COLO668 (cell line): Measurements from ENCODE around the gene MNX1.

ENCODE experiments used
- DNase-seq: peaks from one replicate; lab custom pipeline; 2025; ENCODE audit not compliant: unreplicated experiment; lab: John Stamatoyannopoulos, UW

MNX1 gene

DNA sequence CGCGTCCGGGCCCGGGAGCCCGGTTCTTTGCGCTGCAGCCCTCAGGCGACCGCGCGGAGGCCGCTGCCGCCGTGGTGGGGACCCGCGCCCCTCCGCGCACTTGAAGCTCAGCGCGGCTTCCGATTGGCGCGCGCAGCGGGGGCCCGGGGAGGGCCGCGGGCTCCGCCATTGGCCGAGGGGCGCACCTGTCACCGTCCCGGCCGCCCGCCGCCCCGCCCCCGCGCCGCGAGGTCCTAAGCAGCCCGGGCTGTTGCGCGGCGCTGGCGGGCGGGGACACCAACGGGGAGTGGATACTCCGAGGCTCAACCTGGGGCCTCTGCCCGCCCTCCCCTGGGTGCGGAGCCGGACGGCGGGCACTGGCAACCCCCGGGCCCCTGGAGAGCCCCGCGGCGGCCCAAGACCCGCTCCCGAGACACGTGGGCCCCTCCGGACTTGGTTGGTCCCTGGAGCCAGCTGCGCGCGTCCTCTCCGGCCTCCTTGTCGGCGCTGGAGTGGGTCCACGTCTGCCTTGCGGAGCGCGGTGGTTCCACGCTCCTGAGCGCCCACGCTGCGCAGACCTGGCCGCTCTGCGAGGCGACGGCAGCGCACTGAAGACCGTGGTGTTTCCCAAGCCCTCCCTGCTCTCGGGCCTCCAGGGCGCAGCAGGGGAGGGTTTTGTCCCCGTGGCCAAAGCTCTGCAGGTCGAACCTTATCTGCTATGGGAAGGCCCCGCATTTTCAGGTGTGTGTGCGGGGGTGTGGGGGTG, at the start of gene MNX1:
TSS of gene MNX1 (minus strand) at position 76 of the 745 bp plus-strand sequence. CDS start 313 bp downstream, outside the sequence.
- peak; percentile 97 for DNase-seq

DNA sequence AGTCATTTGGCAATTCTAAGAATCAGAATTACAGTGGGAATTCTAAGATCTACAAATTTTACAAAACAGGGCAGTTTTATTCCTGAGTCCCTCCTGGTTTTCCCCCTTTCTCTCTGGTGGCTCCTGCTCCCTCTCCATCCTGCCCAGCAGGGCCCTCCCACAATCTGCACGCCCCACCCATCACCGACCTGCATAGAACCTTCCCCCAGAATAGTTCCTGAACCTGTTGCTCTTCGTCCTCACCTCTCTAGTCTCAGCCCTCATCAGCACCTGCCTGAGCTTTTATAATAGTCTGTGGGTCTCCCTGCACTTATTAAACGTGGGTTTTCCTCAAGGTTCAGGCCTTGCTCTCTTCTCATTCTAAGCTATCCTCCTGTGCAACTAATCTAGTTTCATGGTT, 49.1 kb upstream of the MNX1 start:
- DNase-seq: no peak

DNA sequence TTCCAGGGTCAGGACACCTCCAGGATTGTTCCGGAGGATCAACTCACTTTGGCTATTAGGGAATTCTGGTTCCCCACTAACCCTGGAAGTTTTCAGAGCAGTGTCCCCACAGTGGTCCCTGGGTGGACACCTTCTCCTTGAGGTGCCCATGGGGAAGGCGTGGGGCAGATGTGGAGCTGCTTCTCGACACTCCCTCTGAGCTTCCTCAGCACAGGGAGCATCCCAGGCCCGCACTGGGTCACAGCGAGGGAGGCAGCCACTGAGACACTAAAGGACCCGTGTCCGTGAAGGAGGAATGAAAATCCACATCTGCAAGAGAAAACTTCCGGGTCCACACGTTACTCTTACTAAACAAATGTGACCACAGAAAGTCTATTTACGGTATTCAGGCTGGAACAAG, 48.2 kb upstream of the MNX1 start:
- no peak for DNase-seq

DNA sequence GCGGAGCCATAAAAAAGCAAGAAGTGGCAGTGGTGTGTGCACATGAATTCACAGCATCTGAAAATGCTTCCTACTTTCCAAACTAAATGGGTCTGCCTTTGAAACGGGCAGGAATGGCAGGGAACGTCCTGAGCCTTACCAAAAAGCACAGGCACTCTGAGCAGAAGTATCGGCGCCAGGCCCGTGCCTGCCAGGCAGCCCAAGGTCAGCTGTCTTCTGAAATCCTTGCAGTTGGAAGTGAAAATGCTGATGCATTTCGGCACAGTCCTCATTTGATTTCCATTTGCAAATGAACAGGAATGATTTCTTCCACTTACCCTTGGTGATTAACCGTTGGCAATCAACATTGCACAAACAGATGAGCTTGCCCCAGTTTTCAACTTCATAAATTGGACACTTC, 47.6 kb upstream of the MNX1 start:
- no peak for DNase-seq

DNA sequence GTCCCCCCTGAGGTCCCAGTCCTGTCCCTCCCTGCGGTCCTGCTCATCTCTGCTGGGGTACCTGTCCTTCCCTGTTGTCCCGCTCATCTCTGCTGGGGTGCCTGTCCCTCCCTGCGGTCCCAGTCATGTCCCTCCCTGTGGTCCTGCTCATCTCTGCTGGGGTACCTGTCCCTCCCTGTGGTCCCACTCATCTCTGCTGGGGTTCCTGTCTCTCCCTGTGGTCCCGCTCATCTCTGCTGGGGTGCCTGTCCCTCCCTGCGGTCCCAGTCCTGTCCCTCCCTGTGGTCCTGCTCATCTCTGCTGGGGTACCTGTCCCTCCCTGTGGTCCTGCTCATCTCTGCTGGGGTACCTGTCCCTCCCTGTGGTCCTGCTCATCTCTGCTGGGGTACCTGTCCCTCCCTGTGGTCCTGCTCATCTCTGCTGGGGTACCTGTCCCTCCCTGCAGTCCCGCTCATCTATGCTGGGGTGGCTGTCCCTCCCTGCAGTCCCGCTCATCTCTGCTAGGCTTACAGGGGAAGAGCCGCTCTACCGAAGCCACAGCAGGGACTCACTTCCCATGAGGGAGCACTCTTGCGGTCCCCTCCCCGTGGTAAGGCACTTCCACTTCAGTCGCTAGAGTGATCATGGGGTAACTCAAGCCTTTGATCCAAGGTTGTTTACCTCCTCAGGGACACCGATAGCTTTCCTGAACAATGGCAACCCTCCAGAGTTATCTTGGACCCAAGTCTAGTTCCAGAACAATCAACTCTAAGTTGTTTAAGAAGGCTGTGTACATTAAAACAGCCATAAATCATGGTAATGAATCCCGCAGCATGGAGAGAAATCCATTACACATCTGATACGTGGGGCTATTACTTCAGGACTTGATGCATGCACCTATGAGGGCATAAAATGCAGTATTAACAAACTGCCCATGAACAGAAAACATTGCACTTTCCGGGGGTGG, 46.8 kb upstream of the MNX1 start:
- DNase-seq: no peak

DNA sequence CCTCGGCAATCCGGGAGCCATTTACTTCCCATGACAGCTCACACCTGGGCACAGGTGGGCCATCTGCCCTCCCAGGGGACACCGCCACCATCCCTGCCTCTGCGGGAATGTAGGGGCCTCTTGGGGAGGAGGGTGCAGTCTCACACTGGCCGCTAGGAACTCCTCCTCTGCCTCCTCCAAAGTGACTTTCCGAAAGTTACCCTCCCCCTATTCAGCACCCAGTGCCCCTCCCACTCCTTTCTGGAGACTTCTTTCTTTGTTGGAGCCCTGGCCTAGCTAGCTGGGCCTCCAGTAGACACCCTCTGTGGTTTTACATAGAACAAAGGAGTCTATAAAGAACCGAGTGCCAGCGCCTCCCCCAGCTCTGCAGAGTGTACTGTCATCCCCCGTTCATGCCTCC, 45.8 kb upstream of the MNX1 start:
- DNase-seq: no peak

DNA sequence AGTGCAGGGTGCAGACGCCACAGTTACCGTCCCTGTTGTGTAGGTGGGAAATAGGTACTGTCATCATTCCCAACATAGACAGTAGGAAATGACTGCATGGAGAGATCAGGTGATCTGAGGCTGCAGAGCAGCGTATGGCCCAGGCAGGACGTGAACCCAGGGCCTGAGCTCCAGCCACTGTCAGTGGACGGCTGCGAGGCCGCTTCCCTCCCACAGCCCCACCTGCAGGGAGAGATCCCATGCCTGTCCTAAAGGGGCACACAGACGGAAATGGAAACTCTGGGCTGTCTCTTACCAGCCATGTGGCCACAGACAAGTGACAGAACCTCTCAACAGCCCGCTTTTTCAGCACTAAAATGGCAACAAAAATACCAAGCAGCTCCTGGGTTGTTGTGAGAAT, 44.5 kb upstream of the MNX1 start:
- DNase-seq: no peak

DNA sequence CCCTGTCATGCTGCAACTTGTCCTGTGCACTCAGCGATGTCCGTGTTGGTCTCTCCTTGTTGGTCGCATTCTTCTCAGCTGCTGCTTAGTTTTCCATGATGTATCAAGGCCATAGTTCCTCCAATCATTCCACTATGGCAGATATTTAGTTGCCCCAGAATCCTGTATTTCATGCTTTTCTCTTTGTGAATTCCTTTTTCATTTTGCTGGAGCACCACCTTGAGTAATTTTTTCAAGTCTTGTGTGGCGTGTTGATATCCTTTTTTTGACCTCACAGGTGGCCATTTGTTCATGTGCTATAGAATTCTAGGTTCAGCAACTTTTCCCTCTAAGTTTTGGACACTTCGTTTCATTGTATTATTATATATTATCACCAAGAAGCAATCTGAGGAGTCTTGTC, 42.7 kb upstream of the MNX1 start:
- DNase-seq: no peak

DNA sequence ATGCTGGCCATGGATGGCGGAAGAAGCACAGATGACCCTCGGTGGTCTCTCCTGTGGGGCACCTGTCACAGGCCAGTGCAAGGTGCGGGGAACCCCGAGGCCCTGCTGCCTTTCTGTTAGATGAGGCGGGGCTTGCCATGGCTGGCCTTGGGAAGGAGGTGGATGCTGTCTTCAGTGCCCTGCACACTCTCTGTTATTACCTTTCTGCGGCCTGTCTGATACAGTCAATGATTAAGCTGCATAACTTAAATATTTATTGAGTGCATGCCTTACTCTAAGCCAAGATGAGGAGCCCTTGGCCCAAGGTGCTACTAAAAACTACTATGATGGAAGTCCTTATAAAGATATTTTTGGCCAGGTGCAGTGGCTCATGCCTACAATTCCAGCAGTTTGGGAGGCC, 36.7 kb upstream of the MNX1 start:
- DNase-seq: no peak

DNA sequence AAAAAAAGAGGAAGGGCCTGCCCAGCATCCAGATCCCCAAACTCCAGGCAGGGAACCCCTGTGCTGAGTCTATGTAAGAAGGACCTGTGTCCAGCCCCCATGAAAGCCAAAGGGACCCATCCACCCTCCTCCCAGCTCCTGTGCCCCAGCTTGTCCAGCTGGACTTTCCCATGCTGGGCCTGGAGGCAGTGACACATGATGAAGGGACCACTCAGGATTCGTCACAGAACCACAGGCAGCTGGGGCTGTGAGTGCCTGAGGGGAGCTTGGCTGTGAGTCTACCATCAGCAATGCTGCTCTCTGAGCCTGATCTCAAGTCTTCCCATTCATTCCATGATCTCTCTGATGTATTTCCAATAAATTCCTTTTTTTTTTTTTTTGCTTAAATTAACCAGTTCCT, 36.2 kb upstream of the MNX1 start:
- no peak for DNase-seq

DNA sequence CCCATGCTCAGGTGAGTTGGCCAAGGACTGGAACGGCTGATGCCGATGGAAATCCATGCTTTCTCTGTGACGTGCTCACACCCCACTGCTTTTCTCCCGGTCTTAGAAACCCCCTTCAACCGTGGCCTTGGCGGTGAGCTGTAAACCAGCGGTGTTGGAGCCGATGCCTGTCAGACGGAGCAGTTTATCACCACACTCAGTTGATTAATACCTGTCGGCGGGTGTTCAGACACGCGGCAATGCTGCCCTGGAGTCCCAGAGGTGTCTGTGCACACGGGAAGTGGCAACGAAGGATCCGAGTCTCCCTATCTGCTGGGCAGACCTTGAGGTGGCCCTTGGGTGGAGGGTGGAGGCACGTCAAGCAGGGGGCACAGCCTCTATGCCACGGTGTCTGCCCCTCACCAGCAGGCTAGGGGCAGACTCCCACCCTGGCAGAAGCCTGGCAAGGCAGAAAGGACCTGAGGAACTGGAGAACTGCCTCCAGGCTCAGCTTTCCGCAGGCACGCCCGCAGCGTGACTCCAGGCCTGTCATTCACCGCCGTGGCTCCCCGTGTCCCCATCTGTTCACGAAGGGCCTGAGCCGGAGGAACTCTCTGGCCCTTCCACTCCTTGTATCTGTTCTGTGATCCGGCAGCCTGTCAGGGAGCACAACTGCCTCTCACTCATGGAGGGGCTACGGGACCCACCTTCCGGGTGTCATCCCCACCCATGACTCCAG, 34.6 kb upstream of the MNX1 start:
- DNase-seq: no peak

DNA sequence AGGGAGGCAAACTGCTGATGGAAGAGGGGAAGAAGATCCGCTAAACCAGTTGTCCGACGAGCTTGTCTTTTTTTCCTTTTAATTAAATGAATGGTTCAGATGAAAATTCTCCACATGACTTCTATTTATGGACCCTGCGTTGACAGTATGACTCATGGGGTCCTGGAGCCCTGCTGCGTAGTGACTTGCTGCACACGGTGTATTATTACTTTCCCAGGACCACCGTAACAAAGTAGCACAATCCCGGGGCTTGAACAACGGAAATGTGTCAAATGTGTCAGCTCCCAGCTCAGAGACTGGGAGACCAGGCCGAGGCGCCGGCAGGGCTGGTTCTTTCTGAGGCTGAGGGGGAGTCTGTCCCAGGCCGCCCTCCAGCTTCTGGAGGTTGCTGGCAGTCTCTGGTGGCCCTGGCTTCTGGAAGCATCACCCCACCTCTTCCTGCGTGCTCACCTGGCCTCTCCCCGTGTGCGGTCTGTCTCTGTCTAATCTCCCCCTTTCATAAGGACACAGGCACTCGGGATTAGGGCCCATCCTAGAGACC, 33.8 kb upstream of the MNX1 start:
- DNase-seq: no peak

DNA sequence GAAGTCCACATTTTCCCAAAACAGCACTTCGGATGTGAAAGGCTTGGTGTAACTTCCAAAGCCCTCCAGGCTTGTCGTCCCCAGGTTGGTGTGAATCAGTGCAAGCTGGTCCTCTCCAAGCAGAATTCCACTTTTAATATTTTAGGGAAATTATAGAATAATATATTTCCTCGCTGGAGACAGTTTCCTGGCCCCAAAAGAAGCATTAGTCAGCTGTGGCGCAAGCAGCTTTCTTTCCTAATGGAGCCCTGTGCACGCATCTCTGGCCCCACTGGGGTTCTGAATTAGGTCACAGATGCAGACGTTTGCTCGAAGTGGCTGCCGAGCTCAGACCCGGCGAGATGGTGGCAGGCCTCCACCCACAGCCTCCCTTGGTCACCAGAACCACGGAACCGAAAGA, 33.3 kb upstream of the MNX1 start:
- DNase-seq: no peak

DNA sequence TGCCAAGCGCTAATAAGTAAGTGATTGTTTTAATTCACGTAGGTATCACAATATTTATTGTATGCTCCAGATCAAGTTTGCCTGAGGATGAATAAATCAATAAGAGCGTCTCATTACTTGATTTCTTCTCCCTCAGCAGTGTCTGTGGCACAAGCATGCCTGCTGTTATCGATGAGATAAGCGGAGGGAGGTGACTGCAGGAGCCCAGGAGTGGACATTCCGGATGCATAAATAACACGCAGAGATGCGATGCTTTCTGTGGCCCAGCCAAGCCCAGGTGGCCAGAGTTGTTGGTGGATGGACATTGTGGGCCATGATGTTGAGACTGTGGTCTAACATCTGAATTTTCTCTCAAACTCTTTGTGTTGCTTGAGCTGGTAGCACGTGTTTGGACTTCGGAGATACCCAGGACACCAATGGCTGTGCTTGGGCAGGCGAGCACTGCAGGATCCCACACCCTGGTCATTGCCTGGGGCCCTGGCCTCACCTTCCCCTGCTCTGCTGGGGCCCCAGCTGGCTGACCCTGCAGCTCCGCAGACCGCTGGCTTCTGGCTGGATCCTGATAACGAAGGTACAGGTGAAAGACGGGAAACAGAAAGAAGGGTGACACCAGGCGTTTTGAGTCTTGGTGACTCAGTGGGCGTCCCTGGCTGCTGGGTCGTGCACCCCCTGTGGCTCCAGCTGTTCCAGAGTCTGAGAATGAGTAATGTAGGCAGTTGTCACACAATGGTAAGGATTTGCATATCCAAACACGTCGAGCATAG, 31.2 kb upstream of the MNX1 start:
- DNase-seq: no peak

DNA sequence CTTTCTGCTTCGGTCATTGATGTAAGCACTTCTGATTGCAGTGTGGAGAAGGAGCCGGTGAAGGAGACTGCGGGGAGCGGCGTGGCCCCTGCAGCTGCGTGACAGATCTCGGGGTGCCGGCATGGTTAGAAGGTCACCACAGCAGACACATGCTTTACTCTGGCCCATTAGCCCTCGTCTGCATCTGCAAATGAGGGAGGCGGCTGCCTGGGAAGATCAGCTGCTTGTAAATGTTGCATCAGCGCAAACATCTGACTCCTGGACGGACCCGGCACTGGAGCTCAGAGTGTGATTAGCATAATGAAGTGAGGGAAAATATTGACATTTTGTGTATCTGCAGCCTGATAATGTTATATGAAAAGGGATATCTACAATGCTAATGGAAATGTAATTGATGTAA, 30.5 kb upstream of the MNX1 start:
- peak; percentile 11 for DNase-seq

DNA sequence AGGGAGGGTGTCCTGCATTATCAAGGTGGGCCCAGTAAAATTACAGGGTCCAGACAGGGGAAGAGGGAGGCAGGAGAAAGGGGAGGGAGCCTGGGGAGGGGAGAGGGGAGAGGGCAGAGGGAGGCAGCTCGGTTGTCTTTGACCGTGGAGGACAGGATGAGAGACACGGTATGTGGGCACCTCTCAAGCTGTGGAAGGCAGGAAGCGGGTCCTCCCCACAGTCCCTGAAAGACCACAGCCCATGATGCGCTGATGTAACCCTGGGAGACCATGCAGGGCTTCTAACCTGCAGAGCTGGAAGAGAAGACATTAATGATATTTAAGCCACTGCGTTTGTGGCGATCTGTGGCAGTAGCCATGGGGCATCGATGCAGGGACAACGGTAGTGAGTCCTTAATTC, 27.2 kb upstream of the MNX1 start:
- no peak for DNase-seq

DNA sequence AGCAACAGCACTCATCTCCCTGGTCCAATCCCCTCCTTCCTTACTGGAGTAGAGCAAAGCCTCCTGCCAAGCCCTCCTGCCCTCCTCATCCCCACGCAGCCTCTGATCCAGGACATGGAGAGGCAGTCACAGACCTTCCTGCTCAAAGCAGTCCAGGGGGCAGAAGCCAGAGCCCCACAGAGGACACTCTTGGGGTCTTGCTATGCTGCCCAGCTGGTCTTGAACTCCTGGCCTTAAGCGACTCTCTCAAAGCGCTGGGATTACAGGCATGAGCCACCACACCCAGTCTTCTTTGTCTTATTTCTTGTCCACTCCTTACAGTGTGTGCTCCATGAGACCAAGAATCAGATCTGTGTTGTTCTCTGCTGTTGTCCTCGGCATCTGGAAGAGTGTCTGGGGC, 26.6 kb upstream of the MNX1 start:
- DNase-seq: no peak

DNA sequence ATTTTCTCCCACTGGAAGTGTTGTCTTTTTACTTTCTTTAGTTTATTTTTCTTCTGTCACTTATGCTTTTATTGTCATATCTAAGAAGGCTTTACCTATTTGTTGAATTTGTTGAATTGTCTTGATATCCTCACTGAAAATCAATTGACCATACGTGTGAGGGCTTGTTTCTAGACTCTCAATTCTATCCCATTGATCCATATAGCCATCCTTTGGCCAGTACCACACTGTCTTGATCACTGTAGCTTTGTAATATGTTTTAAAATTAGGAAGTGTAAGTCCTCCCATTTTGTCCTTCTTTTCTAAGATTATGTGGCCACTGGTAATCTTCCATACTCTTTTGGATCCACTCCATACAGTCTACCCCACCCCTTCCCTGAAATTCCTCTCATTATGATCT, 25.5 kb upstream of the MNX1 start:
- DNase-seq: no peak

DNA sequence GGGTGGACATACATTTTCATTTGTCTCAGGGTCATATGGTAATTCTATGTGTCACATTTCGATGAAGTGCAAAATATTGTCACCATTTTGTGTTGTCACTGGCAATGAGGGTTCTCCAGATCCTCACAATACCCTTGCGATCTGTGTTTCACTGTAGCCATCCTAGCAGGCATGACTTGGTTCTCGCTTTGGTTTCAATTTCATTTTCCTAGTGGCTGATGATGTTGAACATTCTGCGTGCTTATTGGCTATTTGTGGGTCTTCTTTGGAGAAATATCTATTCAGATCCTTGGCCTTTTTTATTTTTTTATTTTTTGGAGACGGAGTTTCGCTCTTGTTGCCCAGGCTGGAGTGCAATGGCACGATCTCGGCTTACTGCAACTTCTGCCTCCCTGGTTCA, 24.8 kb upstream of the MNX1 start:
- no peak for DNase-seq
